DOHH2 (cell line): ENCODE data around the gene CNBP.
"Not testable (repeated sequence)": the region's sequence is repeated elsewhere in the genome, so short reads cannot be mapped to it uniquely, and the experiment has no call there.

Experiments used
- H3F3A ChIP-seq: fragments of 200-600 bp; sonication (generic), shearing (Covaris generic); 2 replicates; pipeline ENCODE4 v1.6.0; 2016; ENCODE audit warnings: antibody characterized with exemption, mild to moderate bottlenecking; ENCODE audit not compliant: control insufficient read depth, insufficient read depth
- H3K27ac ChIP-seq: fragments of 200-600 bp; sonication (generic); 2 replicates; pipeline ENCODE4 v1.5.1; 2014; ENCODE audit warnings: low read depth, mild to moderate bottlenecking, low read length, moderate library complexity
- H3K27me3 ChIP-seq: fragments of 200-600 bp; sonication (generic); 2 replicates; pipeline ENCODE4 v1.6.1; 2014; ENCODE audit warnings: mild to moderate bottlenecking, low read length, mixed read lengths; ENCODE audit not compliant: control insufficient read depth
- H3K36me3 ChIP-seq: fragments of 200-600 bp; sonication (generic); 2 replicates; pipeline ENCODE4 v1.6.1; 2014; ENCODE audit warnings: mild to moderate bottlenecking, low read length, moderate library complexity, mixed read lengths; ENCODE audit not compliant: control insufficient read depth
- H3K4me1 ChIP-seq: fragments of 200-600 bp; sonication (generic); 2 replicates; pipeline ENCODE4 v1.6.1; 2014; ENCODE audit warnings: mild to moderate bottlenecking, low read length, mixed read lengths; ENCODE audit not compliant: control insufficient read depth
- H3K4me2 ChIP-seq: fragments of 200-600 bp; sonication (generic); 2 replicates; pipeline ENCODE4 v1.6.0; 2014; ENCODE audit warnings: mild to moderate bottlenecking, low read length, moderate library complexity
- H3K4me3 ChIP-seq: fragments of 200-600 bp; sonication (generic); 2 replicates; pipeline ENCODE4 v1.5.1; 2014; ENCODE audit warnings: mild to moderate bottlenecking, low read length, mixed read lengths
- H3K79me2 ChIP-seq: fragments of 200-600 bp; sonication (generic); 2 replicates; pipeline ENCODE4 v1.6.1; 2014; ENCODE audit warnings: mild to moderate bottlenecking, low read length, mixed read lengths; ENCODE audit not compliant: control insufficient read depth
- H3K9me2 ChIP-seq: fragments of 200-600 bp; sonication (generic); replicated peaks from 2 replicates; pipeline ENCODE4 v1.6.1; 2014; ENCODE audit warnings: mild to moderate bottlenecking, low read length, mixed read lengths; ENCODE audit not compliant: control insufficient read depth
- H3K9me3 ChIP-seq: fragments of 200-600 bp; sonication (generic); 2 replicates; pipeline ENCODE4 v1.6.1; 2014; ENCODE audit warnings: antibody characterized with exemption, low read length, mixed read lengths; ENCODE audit not compliant: control insufficient read depth, insufficient read depth
- H4K20me1 ChIP-seq: fragments of 200-600 bp; sonication (generic); 2 replicates; pipeline ENCODE4 v1.6.0; 2014; ENCODE audit warnings: low read depth, mild to moderate bottlenecking, antibody characterized with exemption, low read length, moderate library complexity; ENCODE audit not compliant: control insufficient read depth, insufficient read depth
- EZH2phosphoT487 ChIP-seq: fragments of 200-600 bp; sonication (generic); IDR thresholded peaks from 2 replicates; pipeline ENCODE4 v1.6.1; 2017; ENCODE audit warnings: borderline replicate concordance, mild to moderate bottlenecking, antibody characterized with exemption, low read length, moderate library complexity, mixed read lengths
- TF ChIP-seq, protein P1 (sequence below): fragments of 200-600 bp; sonication (generic); IDR thresholded peaks from one replicate; pipeline ENCODE4 v1.5.1; 2014; ENCODE audit warnings: antibody characterized with exemption, mild to moderate bottlenecking, low read depth, low read length; ENCODE audit not compliant: poor library complexity, severe bottlenecking

Gene CNBP

DNA sequence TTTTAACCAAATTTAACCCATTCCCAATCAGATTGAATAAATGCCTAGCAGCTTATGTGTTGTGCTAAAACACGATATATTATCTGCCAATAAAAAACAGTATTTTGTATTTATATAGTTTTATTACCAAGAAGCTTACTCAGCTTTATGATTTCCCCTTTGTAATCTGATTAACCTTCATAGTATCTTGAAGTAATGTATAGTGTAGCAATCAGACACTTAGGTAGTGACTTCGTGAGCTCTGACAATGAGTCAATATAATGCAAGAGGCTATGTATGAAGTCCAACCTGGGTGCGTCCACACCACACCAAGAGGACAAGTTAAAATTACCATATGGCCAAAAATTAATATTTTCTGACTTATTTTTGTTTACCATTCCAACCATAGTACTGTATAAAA, 2.1 kb upstream of the CNBP start:
- H3K27me3 ChIP-seq: no peaks in the 10 kb centered on the region
- H3F3A ChIP-seq: peaks cover 15% of the 10 kb centered on the region
- peaks cover 11% of the 10 kb centered on the region for H4K20me1 ChIP-seq
- peaks cover 81% of the 10 kb centered on the region for H3K79me2 ChIP-seq
- no peaks in the 10 kb centered on the region for H3K9me3 ChIP-seq
- no peaks in the 10 kb centered on the region for H3K9me2 ChIP-seq
- peak overlapping the region; percentile 91 for H3K4me3 ChIP-seq
- TF ChIP-seq, protein P1, sequence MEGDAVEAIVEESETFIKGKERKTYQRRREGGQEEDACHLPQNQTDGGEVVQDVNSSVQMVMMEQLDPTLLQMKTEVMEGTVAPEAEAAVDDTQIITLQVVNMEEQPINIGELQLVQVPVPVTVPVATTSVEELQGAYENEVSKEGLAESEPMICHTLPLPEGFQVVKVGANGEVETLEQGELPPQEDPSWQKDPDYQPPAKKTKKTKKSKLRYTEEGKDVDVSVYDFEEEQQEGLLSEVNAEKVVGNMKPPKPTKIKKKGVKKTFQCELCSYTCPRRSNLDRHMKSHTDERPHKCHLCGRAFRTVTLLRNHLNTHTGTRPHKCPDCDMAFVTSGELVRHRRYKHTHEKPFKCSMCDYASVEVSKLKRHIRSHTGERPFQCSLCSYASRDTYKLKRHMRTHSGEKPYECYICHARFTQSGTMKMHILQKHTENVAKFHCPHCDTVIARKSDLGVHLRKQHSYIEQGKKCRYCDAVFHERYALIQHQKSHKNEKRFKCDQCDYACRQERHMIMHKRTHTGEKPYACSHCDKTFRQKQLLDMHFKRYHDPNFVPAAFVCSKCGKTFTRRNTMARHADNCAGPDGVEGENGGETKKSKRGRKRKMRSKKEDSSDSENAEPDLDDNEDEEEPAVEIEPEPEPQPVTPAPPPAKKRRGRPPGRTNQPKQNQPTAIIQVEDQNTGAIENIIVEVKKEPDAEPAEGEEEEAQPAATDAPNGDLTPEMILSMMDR: no peak
- TF ChIP-seq EZH2phosphoT487: no peak
- H3K4me1 ChIP-seq: peaks cover 51% of the 10 kb centered on the region
- H3K4me2 ChIP-seq: peak overlapping the region; percentile 75
- H3K27ac ChIP-seq: no peak overlapping the region
- H3K36me3 ChIP-seq: peaks cover 53% of the 10 kb centered on the region

GRCh38 chr3:129184784-129185542, 1.3 kb upstream of the CNBP start:
- Histone ChIP-seq H4K20me1 (peaks cover 18% of the 10 kb centered on the region), H3K4me1 (peaks cover 59% of the 10 kb centered on the region), H3F3A (peaks cover 15% of the 10 kb centered on the region), H3K4me2 (peak overlapping the region; percentile 75), H3K27ac (peak overlapping the region; percentile 78; the same call in 1 of the 2 replicates), H3K36me3 (peaks cover 61% of the 10 kb centered on the region), H3K79me2 (peaks cover 87% of the 10 kb centered on the region), H3K4me3 (peak overlapping the region; percentile 91)
- H3K27me3 ChIP-seq, H3K9me3 ChIP-seq, H3K9me2 ChIP-seq: not testable (repeated sequence)

DNA sequence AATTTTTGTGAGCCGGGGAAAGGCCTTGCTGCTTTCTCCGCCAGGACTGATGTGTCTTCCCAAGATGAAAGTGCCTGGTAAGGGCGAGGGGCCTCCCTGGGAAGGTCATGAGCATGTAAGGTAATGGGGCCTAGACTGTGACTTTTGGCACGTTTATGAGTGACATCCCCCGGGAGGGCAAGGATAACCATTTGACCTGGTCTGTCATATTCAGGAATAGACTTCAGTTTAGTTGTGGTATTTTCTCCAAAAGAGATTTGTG, 631 bp upstream of the CNBP start:
- Histone ChIP-seq H3K4me3 (peak overlapping the region; percentile 91), H3K9me2 (no peaks in the 10 kb centered on the region), H3K4me2 (peak overlapping the region; percentile 75), H3K4me1 (peaks cover 63% of the 10 kb centered on the region), H4K20me1 (peaks cover 18% of the 10 kb centered on the region), H3K9me3 (no peaks in the 10 kb centered on the region), H3F3A (peaks cover 15% of the 10 kb centered on the region), H3K27ac (peak overlapping the region; percentile 78), H3K36me3 (peaks cover 67% of the 10 kb centered on the region), H3K27me3 (no peaks in the 10 kb centered on the region), H3K79me2 (peaks cover 91% of the 10 kb centered on the region)
- TF ChIP-seq, protein P1: no peak
- TF ChIP-seq EZH2phosphoT487: no peak

GRCh38 chr3:129182390-129183185, 1.1 kb downstream of the CNBP start:
- peak overlapping the region; percentile 81 for H3K4me2 ChIP-seq
- H3K9me3 ChIP-seq: no peaks in the 10 kb centered on the region
- no peaks in the 10 kb centered on the region for H3K9me2 ChIP-seq
- peaks cover 81% of the 10 kb centered on the region for H3K36me3 ChIP-seq
- peaks cover 61% of the 10 kb centered on the region for H3K4me1 ChIP-seq
- H4K20me1 ChIP-seq: peaks cover 24% of the 10 kb centered on the region
- H3K27me3 ChIP-seq: no peaks in the 10 kb centered on the region
- TF ChIP-seq, protein P1: no peak
- no peak for TF ChIP-seq EZH2phosphoT487
- H3K79me2 ChIP-seq: peaks cover 99% of the 10 kb centered on the region
- peaks cover 12% of the 10 kb centered on the region for H3F3A ChIP-seq
- H3K4me3 ChIP-seq: peak overlapping the region; percentile 91
- H3K27ac ChIP-seq: peak overlapping the region; percentile 78
